Measurements from ENCODE around the gene ZDHHC3.

DNA sequence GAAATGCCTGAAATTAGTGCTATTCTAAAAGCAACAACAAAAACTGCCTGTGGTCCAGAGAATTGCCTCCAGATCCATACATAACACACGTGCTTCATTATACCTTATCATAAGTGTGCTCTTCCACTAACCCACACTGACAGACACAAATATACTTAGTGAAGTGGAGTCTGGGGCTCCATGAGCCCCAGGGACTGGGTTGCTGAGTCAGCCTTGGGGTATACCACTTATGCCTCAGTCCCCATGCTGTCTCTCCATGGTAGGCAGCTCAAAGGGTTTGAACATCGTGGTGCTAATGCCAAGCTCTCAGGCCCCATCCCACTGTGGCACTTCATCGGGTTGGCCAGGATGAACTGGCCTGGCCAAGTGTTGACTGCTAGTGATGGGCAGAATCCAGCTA, 10.8 kb downstream of the ZDHHC3 start:
- TF ChIP-seq, protein P1, sequence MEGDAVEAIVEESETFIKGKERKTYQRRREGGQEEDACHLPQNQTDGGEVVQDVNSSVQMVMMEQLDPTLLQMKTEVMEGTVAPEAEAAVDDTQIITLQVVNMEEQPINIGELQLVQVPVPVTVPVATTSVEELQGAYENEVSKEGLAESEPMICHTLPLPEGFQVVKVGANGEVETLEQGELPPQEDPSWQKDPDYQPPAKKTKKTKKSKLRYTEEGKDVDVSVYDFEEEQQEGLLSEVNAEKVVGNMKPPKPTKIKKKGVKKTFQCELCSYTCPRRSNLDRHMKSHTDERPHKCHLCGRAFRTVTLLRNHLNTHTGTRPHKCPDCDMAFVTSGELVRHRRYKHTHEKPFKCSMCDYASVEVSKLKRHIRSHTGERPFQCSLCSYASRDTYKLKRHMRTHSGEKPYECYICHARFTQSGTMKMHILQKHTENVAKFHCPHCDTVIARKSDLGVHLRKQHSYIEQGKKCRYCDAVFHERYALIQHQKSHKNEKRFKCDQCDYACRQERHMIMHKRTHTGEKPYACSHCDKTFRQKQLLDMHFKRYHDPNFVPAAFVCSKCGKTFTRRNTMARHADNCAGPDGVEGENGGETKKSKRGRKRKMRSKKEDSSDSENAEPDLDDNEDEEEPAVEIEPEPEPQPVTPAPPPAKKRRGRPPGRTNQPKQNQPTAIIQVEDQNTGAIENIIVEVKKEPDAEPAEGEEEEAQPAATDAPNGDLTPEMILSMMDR (IDR thresholded peaks at IDR 0.05), result no peak
- no peak for TF ChIP-seq EZH2 (IDR thresholded peaks at IDR 0.05)
- TF ChIP-seq EZH2phosphoT487 (IDR thresholded peaks at IDR 0.05), result no peak

Data from neural progenitor cell (in vitro differentiated cells).